Pons (tissue), 1 donor: Measurements from ENCODE around the gene TTLL11.
A peak's percentile ranks its signal among the peaks of the same experiment; 100 is the strongest.
"Not testable (repeated sequence)": the region's sequence is repeated elsewhere in the genome, so short reads cannot be mapped to it uniquely, and the experiment has no call there.

Experiments used
- DNase-seq: peaks from one replicate; pipeline ENCODE4 v3.0.0-alpha.2; 2016; ENCODE audit warnings: low spot score

TTLL11 gene

GRCh38 chr9:122080986-122081385, 12.1 kb downstream of the TTLL11 start:
- DNase-seq = peak; percentile 45

GRCh38 chr9:122078557-122078956, 14.6 kb downstream of the TTLL11 start:
- DNase-seq = no peak

GRCh38 chr9:122076773-122077172, 16.3 kb downstream of the TTLL11 start:
- DNase-seq = no peak

GRCh38 chr9:122076117-122076516, 17.0 kb downstream of the TTLL11 start:
- DNase-seq = no peak

- peak; percentile 22 for DNase-seq
Observed at GRCh38 chr9:122075135-122076030, 17.7 kb downstream of the TTLL11 start.

- DNase-seq = no peak
Observed at GRCh38 chr9:122071715-122072114, 21.4 kb downstream of the TTLL11 start.

GRCh38 chr9:122070728-122071515, 22.2 kb downstream of the TTLL11 start:
- DNase-seq = peak; percentile 79

GRCh38 chr9:122066680-122067079, 26.4 kb downstream of the TTLL11 start:
- not testable (repeated sequence) for DNase-seq

GRCh38 chr9:122065923-122066629, 27.0 kb downstream of the TTLL11 start:
- no peak for DNase-seq

GRCh38 chr9:122060481-122060880, 32.6 kb downstream of the TTLL11 start:
- no peak for DNase-seq

- no peak for DNase-seq
Observed at GRCh38 chr9:122059955-122060324, 33.2 kb downstream of the TTLL11 start.

GRCh38 chr9:122059214-122059954, 33.7 kb downstream of the TTLL11 start:
- DNase-seq = no peak

GRCh38 chr9:122058709-122059108, 34.4 kb downstream of the TTLL11 start:
- DNase-seq = no peak

GRCh38 chr9:122058051-122058450, 35.1 kb downstream of the TTLL11 start:
- DNase-seq = no peak

- no peak for DNase-seq
Observed at GRCh38 chr9:122057211-122057610, 35.9 kb downstream of the TTLL11 start.

GRCh38 chr9:122056484-122056883, 36.6 kb downstream of the TTLL11 start:
- no peak for DNase-seq

- no peak for DNase-seq
Observed at GRCh38 chr9:122055701-122056100, 37.4 kb downstream of the TTLL11 start.

GRCh38 chr9:122053567-122054350, 39.3 kb downstream of the TTLL11 start:
- no peak for DNase-seq

GRCh38 chr9:122053064-122053463, 40.0 kb downstream of the TTLL11 start:
- no peak for DNase-seq

- no peak for DNase-seq
Observed at GRCh38 chr9:122051351-122052321, 41.5 kb downstream of the TTLL11 start.
